ENCODE results near the gene HACD3.

- no peak for TF ChIP-seq POLR2AphosphoS5 (IDR thresholded peaks at IDR 0.05; ENCODE audit: insufficient read depth in 1 of 2, low read depth in 1 of 2)
- TF ChIP-seq CTCF (IDR thresholded peaks at IDR 0.05) = no peak
- TF ChIP-seq POLR2A (IDR thresholded peaks at IDR 0.05) = no peak
Observed at GRCh38 chr15:65619626-65620290, 89.5 kb downstream of the HACD3 start.
